K562 (cell line): Measurements from ENCODE around the gene TPCN1. TPM values are rescaled to one million over a fixed set of nuclear protein-coding genes. Genes with fewer than 3 reads are reported as not detected.
A peak's percentile ranks its signal among the peaks of the same experiment; 100 is the strongest.

ENCODE experiments used
- ADNP ChIP-seq: fragments of 200-800 bp; sonication (Bioruptor generic); IDR thresholded peaks from 2 replicates; pipeline ENCODE4 v1.6.1; 2016; ENCODE audit warnings: missing genetic modification characterization, missing compliant biosample characterization
- ATF2 ChIP-seq: sonication (generic); formaldehyde crosslinking; IDR thresholded peaks from 2 replicates; pipeline ENCODE4 v1.8.1; 2022; ENCODE audit warnings: missing genetic modification reagents
- ATF7 ChIP-seq: fragments of 450-650 bp; IDR thresholded peaks from 2 replicates; pipeline ENCODE4 v1.7.1; 2014; ENCODE audit warnings: mild to moderate bottlenecking, moderate library complexity
- BACH1 ChIP-seq: fragments of 200-800 bp; sonication (Bioruptor generic); IDR thresholded peaks from 2 replicates; pipeline ENCODE4 v1.6.1; 2016; ENCODE audit warnings: missing genetic modification characterization, missing compliant biosample characterization
- BMI1 ChIP-seq: fragments of 150-350 bp; IDR thresholded peaks from 2 replicates; pipeline ENCODE4 v1.6.1; 2014; ENCODE audit warnings: low read length
- CBX1 ChIP-seq: sonication (generic); IDR thresholded peaks from 2 replicates; pipeline ENCODE4 v1.6.1; 2016; ENCODE audit warnings: antibody characterized with exemption, low read depth, mild to moderate bottlenecking
- CCNT2 ChIP-seq: IDR thresholded peaks from 2 replicates; pipeline ENCODE4 v1.6.1; 2011; ENCODE audit warnings: borderline replicate concordance, low read depth, mild to moderate bottlenecking, moderate library complexity, mixed read lengths, low read length; ENCODE audit not compliant: insufficient read length; ENCODE audit errors: extremely low read depth
- CREB5 ChIP-seq: fragments of 250-450 bp; sonication (Bioruptor Pico); IDR thresholded peaks from 2 replicates; pipeline ENCODE4 v1.5.0; 2020; ENCODE audit warnings: mild to moderate bottlenecking
- DMBX1 ChIP-seq: fragments of 250-450 bp; sonication (Bioruptor Pico); IDR thresholded peaks from 2 replicates; pipeline ENCODE4 v1.8.0; 2022; ENCODE audit warnings: inconsistent platforms, mild to moderate bottlenecking, moderate library complexity, borderline replicate concordance
- DPF2 ChIP-seq: fragments of 450-650 bp; IDR thresholded peaks from 2 replicates; pipeline ENCODE4 v1.6.1; 2016
- E2F3 ChIP-seq: fragments of 250-450 bp; sonication (Bioruptor Pico); IDR thresholded peaks from 2 replicates; pipeline ENCODE4 v1.4.0; 2020; ENCODE audit warnings: mild to moderate bottlenecking
- MED1 ChIP-seq: sonication (generic); formaldehyde crosslinking; IDR thresholded peaks from 2 replicates; pipeline ENCODE4 v1.8.1; 2023; ENCODE audit warnings: missing genetic modification reagents, borderline replicate concordance
- MTA2 ChIP-seq: fragments of 450-650 bp; IDR thresholded peaks from 2 replicates; pipeline ENCODE4 v1.6.1; 2016; ENCODE audit warnings: low read depth
- NCOA1 ChIP-seq: fragments of 450-650 bp; IDR thresholded peaks from 2 replicates; pipeline ENCODE4 v1.6.1; 2016; ENCODE audit warnings: low read depth
- NFIX ChIP-seq: fragments of 250-450 bp; sonication (Bioruptor Pico); IDR thresholded peaks from 2 replicates; pipeline ENCODE4 v1.4.0; 2020; ENCODE audit warnings: low read depth, mild to moderate bottlenecking, moderate library complexity
- NUFIP1 ChIP-seq: fragments of 450-650 bp; IDR thresholded peaks from 2 replicates; pipeline ENCODE4 v1.6.1; 2018; ENCODE audit not compliant: partially characterized antibody
- PHB ChIP-seq: fragments of 250-450 bp; sonication (Bioruptor Pico); IDR thresholded peaks from 2 replicates; pipeline ENCODE4 v1.5.0; 2021
- RAD51 ChIP-seq: fragments of 450-650 bp; IDR thresholded peaks from 2 replicates; pipeline ENCODE4 v1.7.1; 2016; ENCODE audit warnings: low read depth, mild to moderate bottlenecking, borderline replicate concordance
- SIX5 ChIP-seq, 2 experiments: IDR thresholded peaks; 2 replicates each; pipeline ENCODE4 v1.6.1; 2011; ENCODE audit warnings: low read length in 2 of 2, borderline replicate concordance in 1 of 2, low read depth in 1 of 2, mild to moderate bottlenecking in 1 of 2, moderate library complexity in 1 of 2; ENCODE audit not compliant: insufficient read depth in 1 of 2
- SRSF3 ChIP-seq: fragments of 200-400 bp; formaldehyde crosslinking; IDR thresholded peaks from 2 replicates; pipeline ENCODE4 v1.6.1; 2016; ENCODE audit warnings: mild to moderate bottlenecking, low read length, moderate library complexity; ENCODE audit not compliant: insufficient read depth
- THRA ChIP-seq: fragments of 450-650 bp; IDR thresholded peaks from 2 replicates; pipeline ENCODE4 v1.6.1; 2017; ENCODE audit warnings: mild to moderate bottlenecking, moderate library complexity
- ZNF124 ChIP-seq: sonication (generic); formaldehyde crosslinking; IDR thresholded peaks from 2 replicates; pipeline ENCODE4 v1.8.1; 2022; ENCODE audit warnings: missing genetic modification reagents
- ZNF584 ChIP-seq: fragments of 200-800 bp; sonication (Bioruptor generic); IDR thresholded peaks from 2 replicates; pipeline ENCODE4 v1.6.1; 2016; ENCODE audit warnings: low read depth, mild to moderate bottlenecking, missing genetic modification characterization, missing compliant biosample characterization
- ZNF586 ChIP-seq: fragments of 450-650 bp; formaldehyde crosslinking; conservative IDR thresholded peaks from 2 replicates; pipeline ENCODE4 v1.4.0; 2020; ENCODE audit warnings: mild to moderate bottlenecking, moderate library complexity
- ZNF695 ChIP-seq: fragments of 450-650 bp; formaldehyde crosslinking; IDR thresholded peaks from 2 replicates; pipeline ENCODE4 v1.4.0; 2020; ENCODE audit warnings: mild to moderate bottlenecking, moderate library complexity
- polyA plus RNA-seq, 8 experiments: library from polyadenylated mRNA; depleted of rRNA in 4 of 8; stranded (reverse) in 5 of 8; unstranded in 3 of 8; fragments of >200 nt; fragmentation: Nextera tagmentation in 2 of 8; fragmentation: Illumina TruSeq in 1 of 8; extraction: Ambion mirVana in 2 of 8; extraction: Trizol in 1 of 8; gene quantifications; 2 replicates each; pipeline versions ENCODE4 v1.2.1 to v1.2.3, GENCODE V29; 2011 to 2014; ENCODE audit warnings: inconsistent platforms in 1 of 8, missing spikeins in 1 of 8
- total RNA-seq, 7 experiments: library from RNA; depleted of rRNA in 6 of 7; stranded (reverse); fragments of >200 nt in 6 of 7; fragmentation: Illumina TruSeq in 2 of 7; extraction: Trizol in 2 of 7; gene quantifications; 2 replicates each; pipeline versions ENCODE4 v1.2.1 to v1.2.3, GENCODE V29; 2011 to 2021; ENCODE audit warnings: low replicate concordance in 1 of 7
- TF ChIP-seq, protein P1 (sequence below): fragments of 150-350 bp; conservative IDR thresholded peaks from 2 replicates; pipeline ENCODE4 v1.6.1; 2014; ENCODE audit warnings: low read length

TPCN1 gene
- total and polyA plus RNA-seq, 9 of the 15 experiments (the other 6 are each of a cell fraction or from before 2014, with no cell fraction given) = 0.80 to 23.8 (median 7.4) TPM

DNA sequence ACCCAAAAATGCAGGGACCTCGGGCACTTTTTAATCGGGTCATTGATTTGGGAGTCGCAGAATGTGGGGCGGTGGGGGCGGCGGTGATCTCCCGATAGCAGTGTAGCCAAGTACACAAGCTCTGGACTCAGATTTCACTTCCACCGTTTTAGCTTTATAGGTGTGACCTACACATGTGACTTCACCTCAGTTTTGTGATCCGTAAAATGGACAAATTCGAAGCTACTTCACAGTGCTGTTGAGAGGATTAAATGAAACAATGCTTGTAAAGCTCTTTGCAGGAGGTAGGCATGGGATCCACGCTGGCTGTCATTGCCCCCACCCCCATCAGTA lies 35.3 kb upstream of the TPCN1 start (continued):
- no peak for TF ChIP-seq ATF2
- no peak for TF ChIP-seq ZNF584
- peak; percentile 87; the same call in 1 of the 2 replicates for TF ChIP-seq CBX1
- no peak for TF ChIP-seq ZNF695 (CRISPR knock-in tag)
- TF ChIP-seq MED1 (CRISPR knock-in tag) = no peak
- TF ChIP-seq, protein P1, sequence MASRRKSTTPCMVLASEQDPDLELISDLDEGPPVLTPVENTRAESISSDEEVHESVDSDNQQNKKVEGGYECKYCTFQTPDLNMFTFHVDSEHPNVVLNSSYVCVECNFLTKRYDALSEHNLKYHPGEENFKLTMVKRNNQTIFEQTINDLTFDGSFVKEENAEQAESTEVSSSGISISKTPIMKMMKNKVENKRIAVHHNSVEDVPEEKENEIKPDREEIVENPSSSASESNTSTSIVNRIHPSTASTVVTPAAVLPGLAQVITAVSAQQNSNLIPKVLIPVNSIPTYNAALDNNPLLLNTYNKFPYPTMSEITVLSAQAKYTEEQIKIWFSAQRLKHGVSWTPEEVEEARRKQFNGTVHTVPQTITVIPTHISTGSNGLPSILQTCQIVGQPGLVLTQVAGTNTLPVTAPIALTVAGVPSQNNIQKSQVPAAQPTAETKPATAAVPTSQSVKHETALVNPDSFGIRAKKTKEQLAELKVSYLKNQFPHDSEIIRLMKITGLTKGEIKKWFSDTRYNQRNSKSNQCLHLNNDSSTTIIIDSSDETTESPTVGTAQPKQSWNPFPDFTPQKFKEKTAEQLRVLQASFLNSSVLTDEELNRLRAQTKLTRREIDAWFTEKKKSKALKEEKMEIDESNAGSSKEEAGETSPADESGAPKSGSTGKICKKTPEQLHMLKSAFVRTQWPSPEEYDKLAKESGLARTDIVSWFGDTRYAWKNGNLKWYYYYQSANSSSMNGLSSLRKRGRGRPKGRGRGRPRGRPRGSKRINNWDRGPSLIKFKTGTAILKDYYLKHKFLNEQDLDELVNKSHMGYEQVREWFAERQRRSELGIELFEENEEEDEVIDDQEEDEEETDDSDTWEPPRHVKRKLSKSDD = no peak
- no peak for TF ChIP-seq SRSF3
- TF ChIP-seq BMI1 = no peak
- no peak for TF ChIP-seq SIX5 (IDR thresholded peaks at IDR 0.05; ENCODE audit: borderline replicate concordance in 1 of 2, insufficient read depth in 1 of 2, low read depth in 1 of 2, low read length in 2 of 2)
- TF ChIP-seq ADNP (tag) = peak; percentile 99
- TF ChIP-seq RAD51 = 0 out of 2 replicates have a peak, but pooled peaks have one; percentile 26
- TF ChIP-seq PHB (CRISPR knock-in tag) = no peak
- no peak for TF ChIP-seq MTA2
- TF ChIP-seq CCNT2 = no peak
- TF ChIP-seq NCOA1 = no peak
- TF ChIP-seq BACH1 (tag) = no peak
- TF ChIP-seq ZNF586 (CRISPR knock-in tag) = no peak
- TF ChIP-seq THRA = no peak
- no peak for TF ChIP-seq NUFIP1
- no peak for TF ChIP-seq ATF7
- TF ChIP-seq DMBX1 = no peak
- no peak for TF ChIP-seq NFIX
- TF ChIP-seq DPF2 = peak; percentile 15; the same call in 1 of the 2 replicates
- no peak for TF ChIP-seq E2F3 (CRISPR knock-in tag)
- TF ChIP-seq CREB5 (CRISPR knock-in tag) = no peak
- TF ChIP-seq ZNF124 (CRISPR knock-in tag) = no peak
